K562 (cell line): ENCODE results near the gene PRPS1L1. TPM values are rescaled to one million over a fixed set of nuclear protein-coding genes. Genes with fewer than 3 reads are reported as not detected.

Experiments
- ATAC-seq: fragments of 200-7000 bp; cut with Tn5 transposase; 3 replicates; pipeline ENCODE4 v1.9.1; 2020; ENCODE audit warnings: moderate library complexity
- BruUV-seq: library from RNA; stranded (reverse); fragments of 400-500 nt; replicated peaks from 2 replicates; lab custom pipeline; 2021; lab: Mats Ljungman, UMichigan
- CTCF ChIA-PET: fragments of 300-600 bp; formaldehyde crosslinking; extraction: SDS; loops from one replicate; lab custom pipeline; 2021; ENCODE audit warnings: low intra/inter-chr PET ratio; lab: Yijun Ruan, JAX
- POLR2A ChIA-PET: fragments of 300-600, 350-650 bp; sonication (Branson Sonifier 250); formaldehyde crosslinking; extraction: SDS; loops from one replicate; lab custom pipeline; 2021; ENCODE audit warnings: antibody characterized with exemption, inconsistent platforms; lab: Yijun Ruan, JAX
- DNase-seq, 4 experiments: peaks; one replicate each; pipeline versions ENCODE4 v3.0.0 to v3.0.0-alpha.2; 2011 to 2018; ENCODE audit warnings: low spot score in 3 of 4, mixed read lengths in 3 of 4; ENCODE audit errors: extremely low read depth in 1 of 4
- FAIRE-seq: peaks from 2 replicates; lab custom pipeline; 2011; peaks lifted over from hg19 to GRCh38; lab: Jason Lieb, UNC
- H2AFZ ChIP-seq: 2 replicates; pipeline ENCODE4 v1.6.0; 2011; ENCODE audit warnings: low read depth, low read length, control low read depth, inconsistent platforms
- H3K27ac ChIP-seq: fragments of 200-600 bp; 3 replicates; pipeline ENCODE4 v1.8.0; 2011; ENCODE audit warnings: low read depth, mild to moderate bottlenecking, control low read depth, inconsistent platforms, low read length, moderate library complexity, mixed read lengths; ENCODE audit errors: extremely low read depth
- H3K27me3 ChIP-seq, 2 experiments: fragments of 300-600 bp in 1 of 2; 2 replicates in 1 of 2; 3 replicates in 1 of 2; pipeline versions ENCODE4 v1.6.0 to v1.8.0; 2011; ENCODE audit warnings: inconsistent platforms in 2 of 2, low read length in 2 of 2, mild to moderate bottlenecking in 1 of 2, mixed read lengths in 1 of 2, moderate library complexity in 1 of 2; ENCODE audit not compliant: control insufficient read depth in 2 of 2, insufficient read depth in 2 of 2
- H3K36me3 ChIP-seq: fragments of 300-600 bp; 3 replicates; pipeline ENCODE4 v1.8.0; 2011; ENCODE audit warnings: mild to moderate bottlenecking, low read length, inconsistent platforms; ENCODE audit not compliant: control insufficient read depth, insufficient read depth
- H3K4me1 ChIP-seq, 2 experiments: fragments of 200-600 bp in 1 of 2; replicated peaks in 1 of 2; 2 replicates in 1 of 2; 3 replicates in 1 of 2; pipeline versions ENCODE4 v1.5.1 to v1.8.0; 2011; ENCODE audit warnings: inconsistent platforms in 2 of 2, low read length in 2 of 2, mild to moderate bottlenecking in 1 of 2, mixed read lengths in 1 of 2, moderate library complexity in 1 of 2; ENCODE audit not compliant: control insufficient read depth in 2 of 2, insufficient read depth in 2 of 2
- H3K4me2 ChIP-seq: 2 replicates; pipeline ENCODE4 v1.6.1; 2011; ENCODE audit warnings: low read length, control low read depth, inconsistent platforms, mixed read lengths; ENCODE audit not compliant: insufficient read depth
- H3K4me3 ChIP-seq: fragments of 200-600 bp; sonication (generic), shearing (Covaris generic); 2 replicates; pipeline ENCODE4 v1.5.1; 2016; ENCODE audit warnings: control low read depth, inconsistent platforms
- H3K79me2 ChIP-seq: fragments of 200-600 bp; 3 replicates; pipeline ENCODE4 v1.8.0; 2011; ENCODE audit warnings: low read length, inconsistent platforms; ENCODE audit not compliant: control insufficient read depth, insufficient read depth
- H3K9ac ChIP-seq, 2 experiments: 2 replicates each; pipeline versions ENCODE4 v1.6.0 to v1.6.1; 2011; ENCODE audit warnings: low read depth in 2 of 2, low read length in 2 of 2, control low read depth in 1 of 2, inconsistent platforms in 1 of 2, mild to moderate bottlenecking in 1 of 2, mixed read lengths in 1 of 2; ENCODE audit not compliant: insufficient read depth in 1 of 2
- H3K9me1 ChIP-seq: one replicate; pipeline ENCODE4 v1.6.0; 2011; ENCODE audit warnings: inconsistent platforms, mild to moderate bottlenecking, low read length, moderate library complexity; ENCODE audit not compliant: control insufficient read depth, insufficient read depth
- H3K9me3 ChIP-seq: replicated peaks from 2 replicates; pipeline ENCODE4 v1.5.1; 2011; ENCODE audit warnings: low read depth, low read length, inconsistent platforms; ENCODE audit not compliant: control insufficient read depth, insufficient read depth
- H4K20me1 ChIP-seq: replicated peaks from 2 replicates; pipeline ENCODE4 v1.6.1; 2011; ENCODE audit warnings: low read length, inconsistent platforms, mixed read lengths; ENCODE audit not compliant: control insufficient read depth, insufficient read depth
- IFI16 ChIP-seq: fragments of 250-450 bp; sonication (Bioruptor Pico); IDR thresholded peaks from 2 replicates; pipeline ENCODE4 v2.1.2; 2022; ENCODE audit warnings: mild to moderate bottlenecking, inconsistent platforms
- KDM2B ChIP-seq: fragments of 250-450 bp; sonication (Bioruptor Pico); IDR thresholded peaks from 2 replicates; pipeline ENCODE4 v1.8.0; 2021; ENCODE audit warnings: mild to moderate bottlenecking, moderate library complexity
- ZBTB11 ChIP-seq, 3 experiments: fragments of 200-800 bp in 1 of 3; fragments of 250-450 bp in 1 of 3; fragments of 450-650 bp in 1 of 3; sonication (Bioruptor Pico) in 1 of 3; sonication (Bioruptor generic) in 1 of 3; formaldehyde crosslinking in 1 of 3; IDR thresholded peaks; 2 replicates each; pipeline versions ENCODE4 v1.6.1 to v1.8.0; 2016 to 2022; ENCODE audit warnings: mild to moderate bottlenecking in 2 of 3, missing genetic modification characterization in 2 of 3, missing compliant biosample characterization in 1 of 3, moderate library complexity in 1 of 3
- ZFP36 ChIP-seq: fragments of 150-350 bp; IDR thresholded peaks from 2 replicates; pipeline ENCODE4 v1.6.1; 2018; ENCODE audit warnings: low read length, low read depth; ENCODE audit not compliant: partially characterized antibody
- ZNF512 ChIP-seq: IDR thresholded peaks from 2 replicates; pipeline ENCODE4 v1.6.1; 2016; ENCODE audit warnings: missing genetic modification characterization, missing compliant biosample characterization
- ZNF699 ChIP-seq: fragments of 250-450 bp; sonication (Bioruptor Pico); IDR thresholded peaks from 2 replicates; pipeline ENCODE4 v1.8.0; 2021; ENCODE audit warnings: mild to moderate bottlenecking, moderate library complexity; ENCODE audit not compliant: insufficient replicate concordance
- WGBS: fragments of 100-300 bp; shearing (Covaris generic); methylation state at CpG from one replicate; pipeline ENCODE4 v1.1.6; 2016; ENCODE audit warnings: low coverage, mixed read lengths; ENCODE audit not compliant: insufficient coverage; ENCODE audit errors: missing lambda C conversion rate; 5-methylcytosine and 5-hydroxymethylcytosine counted together
- in situ Hi-C: fragments of 300-500 bp; cut with MboI; formaldehyde crosslinking; loops from 4 replicates; pipeline ENCODE4 v1.15.0; 2018; ENCODE audit warnings: inconsistent platforms, mixed read lengths
- intact Hi-C: fragments of 100-400 bp; cut with micrococcal nuclease; formaldehyde crosslinking; loops from 2 replicates; pipeline ENCODE4 v1.14.2; 2022
- polyA plus RNA-seq, 8 experiments: library from polyadenylated mRNA; depleted of rRNA in 4 of 8; stranded (reverse) in 5 of 8; unstranded in 3 of 8; fragments of >200 nt; fragmentation: Nextera tagmentation in 2 of 8; fragmentation: Illumina TruSeq in 1 of 8; extraction: Ambion mirVana in 2 of 8; extraction: Trizol in 1 of 8; gene quantifications; 2 replicates each; pipeline versions ENCODE4 v1.2.1 to v1.2.3, GENCODE V29; 2011 to 2014; ENCODE audit warnings: inconsistent platforms in 1 of 8, missing spikeins in 1 of 8
- total RNA-seq, 7 experiments: library from RNA; depleted of rRNA in 6 of 7; stranded (reverse); fragments of >200 nt in 6 of 7; fragmentation: Illumina TruSeq in 2 of 7; extraction: Trizol in 2 of 7; gene quantifications; 2 replicates each; pipeline versions ENCODE4 v1.2.1 to v1.2.3, GENCODE V29; 2011 to 2021; ENCODE audit warnings: low replicate concordance in 1 of 7
- TF ChIP-seq, protein P1 (sequence below): fragments of 450-650 bp; IDR thresholded peaks from 2 replicates; pipeline ENCODE4 v1.7.0; 2016; ENCODE audit warnings: borderline replicate concordance
- TF ChIP-seq, protein P2 (sequence below): fragments of 250-450 bp; sonication (Bioruptor Pico); IDR thresholded peaks from 2 replicates; pipeline ENCODE4 v1.8.0; 2022; ENCODE audit warnings: moderate library complexity, mild to moderate bottlenecking, inconsistent platforms
- TF ChIP-seq, protein P3 (sequence below): fragments of 450-650 bp; formaldehyde crosslinking; IDR thresholded peaks from 2 replicates; pipeline ENCODE4 v1.4.0; 2020; ENCODE audit warnings: mild to moderate bottlenecking, mixed read lengths
- TF ChIP-seq, protein P4 (sequence below): fragments of 250-450 bp; sonication (Bioruptor Pico); IDR thresholded peaks from 2 replicates; pipeline ENCODE4 v1.5.0; 2022; ENCODE audit warnings: mild to moderate bottlenecking

The PRPS1L1 gene
- total and polyA plus RNA-seq, 9 of the 15 experiments (the other 6 are each of a cell fraction or from before 2014, with no cell fraction given), result 0.07 to 0.10 (median 0.08) TPM; not detected in 6

- Histone ChIP-seq H3K27me3 (no peaks in the 10 kb centered on the region), H3K9me3 (no peaks in the 10 kb centered on the region), H3K4me1 (no peaks in the 10 kb centered on the region; a peak in 1 of 5 replicates), H3K9ac (no peak overlapping the region)
- FAIRE-seq, result no peak
- CTCF ChIA-PET, result no interaction called here
- TF ChIP-seq ZNF699 (CRISPR knock-in tag) (no peak), ZNF512 (tag) (no peak), IFI16 (CRISPR knock-in tag) (no peak), ZFP36 (no peak), ZBTB11 (CRISPR knock-in tag; IDR thresholded peaks at IDR 0.05) (no peak), KDM2B (CRISPR knock-in tag) (no peak)
- TF ChIP-seq, protein P1, sequence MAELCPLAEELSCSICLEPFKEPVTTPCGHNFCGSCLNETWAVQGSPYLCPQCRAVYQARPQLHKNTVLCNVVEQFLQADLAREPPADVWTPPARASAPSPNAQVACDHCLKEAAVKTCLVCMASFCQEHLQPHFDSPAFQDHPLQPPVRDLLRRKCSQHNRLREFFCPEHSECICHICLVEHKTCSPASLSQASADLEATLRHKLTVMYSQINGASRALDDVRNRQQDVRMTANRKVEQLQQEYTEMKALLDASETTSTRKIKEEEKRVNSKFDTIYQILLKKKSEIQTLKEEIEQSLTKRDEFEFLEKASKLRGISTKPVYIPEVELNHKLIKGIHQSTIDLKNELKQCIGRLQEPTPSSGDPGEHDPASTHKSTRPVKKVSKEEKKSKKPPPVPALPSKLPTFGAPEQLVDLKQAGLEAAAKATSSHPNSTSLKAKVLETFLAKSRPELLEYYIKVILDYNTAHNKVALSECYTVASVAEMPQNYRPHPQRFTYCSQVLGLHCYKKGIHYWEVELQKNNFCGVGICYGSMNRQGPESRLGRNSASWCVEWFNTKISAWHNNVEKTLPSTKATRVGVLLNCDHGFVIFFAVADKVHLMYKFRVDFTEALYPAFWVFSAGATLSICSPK, result no peak
- TF ChIP-seq, protein P2, sequence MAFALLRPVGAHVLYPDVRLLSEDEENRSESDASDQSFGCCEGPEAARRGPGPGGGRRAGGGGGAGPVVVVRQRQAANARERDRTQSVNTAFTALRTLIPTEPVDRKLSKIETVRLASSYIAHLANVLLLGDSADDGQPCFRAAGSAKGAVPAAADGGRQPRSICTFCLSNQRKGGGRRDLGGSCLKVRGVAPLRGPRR (CRISPR knock-in tag), result no peak
- TF ChIP-seq, protein P3, sequence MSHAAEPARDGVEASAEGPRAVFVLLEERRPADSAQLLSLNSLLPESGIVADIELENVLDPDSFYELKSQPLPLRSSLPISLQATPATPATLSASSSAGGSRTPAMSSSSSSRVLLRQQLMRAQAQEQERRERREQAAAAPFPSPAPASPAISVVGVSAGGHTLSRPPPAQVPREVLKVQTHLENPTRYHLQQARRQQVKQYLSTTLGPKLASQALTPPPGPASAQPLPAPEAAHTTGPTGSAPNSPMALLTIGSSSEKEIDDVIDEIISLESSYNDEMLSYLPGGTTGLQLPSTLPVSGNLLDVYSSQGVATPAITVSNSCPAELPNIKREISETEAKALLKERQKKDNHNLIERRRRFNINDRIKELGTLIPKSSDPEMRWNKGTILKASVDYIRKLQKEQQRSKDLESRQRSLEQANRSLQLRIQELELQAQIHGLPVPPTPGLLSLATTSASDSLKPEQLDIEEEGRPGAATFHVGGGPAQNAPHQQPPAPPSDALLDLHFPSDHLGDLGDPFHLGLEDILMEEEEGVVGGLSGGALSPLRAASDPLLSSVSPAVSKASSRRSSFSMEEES (CRISPR knock-in tag), result no peak
- TF ChIP-seq, protein P4, sequence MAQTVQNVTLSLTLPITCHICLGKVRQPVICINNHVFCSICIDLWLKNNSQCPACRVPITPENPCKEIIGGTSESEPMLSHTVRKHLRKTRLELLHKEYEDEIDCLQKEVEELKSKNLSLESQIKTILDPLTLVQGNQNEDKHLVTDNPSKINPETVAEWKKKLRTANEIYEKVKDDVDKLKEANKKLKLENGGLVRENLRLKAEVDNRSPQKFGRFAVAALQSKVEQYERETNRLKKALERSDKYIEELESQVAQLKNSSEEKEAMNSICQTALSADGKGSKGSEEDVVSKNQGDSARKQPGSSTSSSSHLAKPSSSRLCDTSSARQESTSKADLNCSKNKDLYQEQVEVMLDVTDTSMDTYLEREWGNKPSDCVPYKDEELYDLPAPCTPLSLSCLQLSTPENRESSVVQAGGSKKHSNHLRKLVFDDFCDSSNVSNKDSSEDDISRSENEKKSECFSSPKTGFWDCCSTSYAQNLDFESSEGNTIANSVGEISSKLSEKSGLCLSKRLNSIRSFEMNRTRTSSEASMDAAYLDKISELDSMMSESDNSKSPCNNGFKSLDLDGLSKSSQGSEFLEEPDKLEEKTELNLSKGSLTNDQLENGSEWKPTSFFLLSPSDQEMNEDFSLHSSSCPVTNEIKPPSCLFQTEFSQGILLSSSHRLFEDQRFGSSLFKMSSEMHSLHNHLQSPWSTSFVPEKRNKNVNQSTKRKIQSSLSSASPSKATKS (CRISPR knock-in tag), result no peak
- TF ChIP-seq, all 486 proteins: peak for 0
- POLR2A ChIA-PET, result no interaction called here
- Histone ChIP-seq H3K4me3 (no peak overlapping the region), H4K20me1 (no peaks in the 10 kb centered on the region), H2AFZ (no peak overlapping the region), H3K36me3 (no peaks in the 10 kb centered on the region), H3K4me2 (no peak overlapping the region), H3K79me2 (no peaks in the 10 kb centered on the region), H3K9me1 (no peaks in the 10 kb centered on the region), H3K27ac (no peak overlapping the region)
- in situ Hi-C loops, result no loop called here
- no TSS peak for BruUV-seq
- DNase-seq (no peak), ATAC-seq (no peak)
- 15% methylated on average over 5 of the region's 5 CpGs for WGBS
- intact Hi-C loops, result no loop called here
Observed at GRCh38 chr7:18040196-18040595, 12.6 kb upstream of the PRPS1L1 start.
